Hepatocyte (in vitro differentiated cells): Measurements from ENCODE around the gene WHRN.

ENCODE experiments used
- EZH2 ChIP-seq: fragments of 200-600 bp; sonication (generic); IDR thresholded peaks from 2 replicates; pipeline ENCODE4 v1.6.1; 2016; ENCODE audit warnings: antibody characterized with exemption, mild to moderate bottlenecking, borderline replicate concordance
- EZH2phosphoT487 ChIP-seq: fragments of 200-600 bp; sonication (generic); IDR thresholded peaks from one replicate; pipeline ENCODE4 v1.6.1; 2018; ENCODE audit warnings: antibody characterized with exemption, mild to moderate bottlenecking, low read depth, moderate library complexity; ENCODE audit not compliant: unreplicated experiment, severe bottlenecking
- TF ChIP-seq, protein P1 (sequence below): fragments of 200-600 bp; sonication (generic); IDR thresholded peaks from 2 replicates; pipeline ENCODE4 v1.5.1; 2016; ENCODE audit warnings: antibody characterized with exemption, mild to moderate bottlenecking; ENCODE audit not compliant: poor library complexity

GRCh38 chr9:114464281-114465051 is 40.8 kb downstream of the WHRN start:
- TF ChIP-seq, protein P1, sequence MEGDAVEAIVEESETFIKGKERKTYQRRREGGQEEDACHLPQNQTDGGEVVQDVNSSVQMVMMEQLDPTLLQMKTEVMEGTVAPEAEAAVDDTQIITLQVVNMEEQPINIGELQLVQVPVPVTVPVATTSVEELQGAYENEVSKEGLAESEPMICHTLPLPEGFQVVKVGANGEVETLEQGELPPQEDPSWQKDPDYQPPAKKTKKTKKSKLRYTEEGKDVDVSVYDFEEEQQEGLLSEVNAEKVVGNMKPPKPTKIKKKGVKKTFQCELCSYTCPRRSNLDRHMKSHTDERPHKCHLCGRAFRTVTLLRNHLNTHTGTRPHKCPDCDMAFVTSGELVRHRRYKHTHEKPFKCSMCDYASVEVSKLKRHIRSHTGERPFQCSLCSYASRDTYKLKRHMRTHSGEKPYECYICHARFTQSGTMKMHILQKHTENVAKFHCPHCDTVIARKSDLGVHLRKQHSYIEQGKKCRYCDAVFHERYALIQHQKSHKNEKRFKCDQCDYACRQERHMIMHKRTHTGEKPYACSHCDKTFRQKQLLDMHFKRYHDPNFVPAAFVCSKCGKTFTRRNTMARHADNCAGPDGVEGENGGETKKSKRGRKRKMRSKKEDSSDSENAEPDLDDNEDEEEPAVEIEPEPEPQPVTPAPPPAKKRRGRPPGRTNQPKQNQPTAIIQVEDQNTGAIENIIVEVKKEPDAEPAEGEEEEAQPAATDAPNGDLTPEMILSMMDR, result no peak
- TF ChIP-seq EZH2phosphoT487 (no peak), EZH2 (no peak)
